Prostate gland (tissue), 2 donors: ENCODE measurements around the gene PRDM16.

Experiments
- POLR2A ChIP-seq: fragments of 450-650 bp; IDR thresholded peaks from one replicate; pipeline ENCODE4 v1.6.1; 2016; ENCODE audit warnings: antibody characterized with exemption, mild to moderate bottlenecking
- POLR2AphosphoS5 ChIP-seq: sonication (generic); formaldehyde crosslinking; IDR thresholded peaks from one replicate; pipeline ENCODE4 v1.6.1; 2017; ENCODE audit warnings: antibody characterized with exemption
- TF ChIP-seq, protein P1 (sequence below), 4 experiments: fragments of 200-600 bp in 2 of 4; fragments of 450-650 bp in 2 of 4; sonication (generic) in 2 of 4; IDR thresholded peaks; 1 replicate in 3 of 4; 2 replicates in 1 of 4; pipeline ENCODE4 v1.5.1; 2016 to 2019; ENCODE audit warnings: antibody characterized with exemption in 4 of 4, mild to moderate bottlenecking in 2 of 4, moderate library complexity in 2 of 4

GRCh38 chr1:3393987-3394920 lies 325.3 kb downstream of the PRDM16 start:
- TF ChIP-seq, protein P1, sequence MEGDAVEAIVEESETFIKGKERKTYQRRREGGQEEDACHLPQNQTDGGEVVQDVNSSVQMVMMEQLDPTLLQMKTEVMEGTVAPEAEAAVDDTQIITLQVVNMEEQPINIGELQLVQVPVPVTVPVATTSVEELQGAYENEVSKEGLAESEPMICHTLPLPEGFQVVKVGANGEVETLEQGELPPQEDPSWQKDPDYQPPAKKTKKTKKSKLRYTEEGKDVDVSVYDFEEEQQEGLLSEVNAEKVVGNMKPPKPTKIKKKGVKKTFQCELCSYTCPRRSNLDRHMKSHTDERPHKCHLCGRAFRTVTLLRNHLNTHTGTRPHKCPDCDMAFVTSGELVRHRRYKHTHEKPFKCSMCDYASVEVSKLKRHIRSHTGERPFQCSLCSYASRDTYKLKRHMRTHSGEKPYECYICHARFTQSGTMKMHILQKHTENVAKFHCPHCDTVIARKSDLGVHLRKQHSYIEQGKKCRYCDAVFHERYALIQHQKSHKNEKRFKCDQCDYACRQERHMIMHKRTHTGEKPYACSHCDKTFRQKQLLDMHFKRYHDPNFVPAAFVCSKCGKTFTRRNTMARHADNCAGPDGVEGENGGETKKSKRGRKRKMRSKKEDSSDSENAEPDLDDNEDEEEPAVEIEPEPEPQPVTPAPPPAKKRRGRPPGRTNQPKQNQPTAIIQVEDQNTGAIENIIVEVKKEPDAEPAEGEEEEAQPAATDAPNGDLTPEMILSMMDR (IDR thresholded peaks at IDR 0.05): no peak
- no peak for TF ChIP-seq POLR2A
- TF ChIP-seq POLR2AphosphoS5: no peak
